WTC11 (cell line): ENCODE results near the gene NKX2-4. TPM values are rescaled to one million over a fixed set of nuclear protein-coding genes. Genes with fewer than 3 reads are reported as not detected.

Experiments
- ATAC-seq: fragments of 200-7000 bp; cut with Tn5 transposase; 2 replicates; pipeline ENCODE4 v1.10.0; 2021; ENCODE audit warnings: mild to moderate bottlenecking, moderate library complexity
- CTCF ChIA-PET: fragments of 300-600 bp; sonication (Branson Sonifier 250); formaldehyde crosslinking; loops from one replicate; lab custom pipeline; 2021; ENCODE audit warnings: antibody characterized with exemption; lab: Charles Lee
- POLR2A ChIA-PET: fragments of 350-600 bp; sonication (Branson Sonifier 250); formaldehyde crosslinking; loops from one replicate; lab custom pipeline; 2021; ENCODE audit warnings: antibody characterized with exemption; lab: Charles Lee
- DNase-seq: peaks from one replicate; pipeline ENCODE4 v3.0.0; 2021; ENCODE audit warnings: low spot score
- H3K27ac Mint-ChIP-seq: 2 replicates; pipeline ENCODE4 v1.8.0; 2021; ENCODE audit warnings: mixed read lengths
- H3K27me3 Mint-ChIP-seq: 2 replicates; pipeline ENCODE4 v1.8.0; 2021; ENCODE audit warnings: low read depth, mild to moderate bottlenecking, moderate library complexity, mixed read lengths
- H3K36me3 Mint-ChIP-seq: 2 replicates; pipeline ENCODE4 v1.8.0; 2021; ENCODE audit warnings: mixed read lengths
- H3K4me1 Mint-ChIP-seq: 2 replicates; pipeline ENCODE4 v1.8.0; 2022; ENCODE audit warnings: mixed read lengths
- H3K4me3 Mint-ChIP-seq: 2 replicates; pipeline ENCODE4 v1.8.0; 2021; ENCODE audit warnings: mild to moderate bottlenecking, moderate library complexity, mixed read lengths
- H3K9me3 Mint-ChIP-seq: 2 replicates; pipeline ENCODE4 v1.8.0; 2021; ENCODE audit warnings: mixed read lengths
- ATF1 ChIP-seq: sonication (generic); formaldehyde crosslinking; IDR thresholded peaks from 2 replicates; pipeline ENCODE4 v1.8.1; 2023; ENCODE audit warnings: mild to moderate bottlenecking, moderate library complexity, missing genetic modification reagents
- CBFB ChIP-seq: sonication (generic); formaldehyde crosslinking; IDR thresholded peaks from 2 replicates; pipeline ENCODE4 v1.8.1; 2022; ENCODE audit warnings: mild to moderate bottlenecking, low read depth, missing genetic modification reagents
- CREB1 ChIP-seq: sonication (generic); formaldehyde crosslinking; IDR thresholded peaks from 2 replicates; pipeline ENCODE4 v1.8.0; 2023; ENCODE audit warnings: mild to moderate bottlenecking, missing genetic modification reagents
- ELF4 ChIP-seq: sonication (generic); formaldehyde crosslinking; IDR thresholded peaks from 2 replicates; pipeline ENCODE4 v1.8.1; 2022; ENCODE audit warnings: low read depth, mild to moderate bottlenecking, moderate library complexity, missing genetic modification reagents
- FOXJ3 ChIP-seq: sonication (generic); formaldehyde crosslinking; IDR thresholded peaks from 2 replicates; pipeline ENCODE4 v1.9.0; 2021; ENCODE audit warnings: missing genetic modification reagents, mild to moderate bottlenecking, borderline replicate concordance
- GTF2I ChIP-seq: fragments of 250-450 bp; sonication (Bioruptor Pico); conservative IDR thresholded peaks from 2 replicates; pipeline ENCODE4 v1.4.0; 2021; ENCODE audit warnings: mild to moderate bottlenecking
- OVOL2 ChIP-seq: fragments of 250-450 bp; sonication (Bioruptor Pico); IDR thresholded peaks from 2 replicates; pipeline ENCODE4 v1.9.0; 2021; ENCODE audit warnings: mild to moderate bottlenecking, borderline replicate concordance
- RELA ChIP-seq: sonication (generic); formaldehyde crosslinking; IDR thresholded peaks from 2 replicates; pipeline ENCODE4 v1.8.1; 2022; ENCODE audit warnings: missing genetic modification reagents, mild to moderate bottlenecking, borderline replicate concordance
- RORB ChIP-seq: fragments of 250-450 bp; sonication (Bioruptor Pico); IDR thresholded peaks from 2 replicates; pipeline ENCODE4 v1.9.0; 2021; ENCODE audit warnings: mild to moderate bottlenecking
- SMAD3 ChIP-seq: sonication (generic); formaldehyde crosslinking; IDR thresholded peaks from 2 replicates; pipeline ENCODE4 v1.8.0; 2022; ENCODE audit warnings: missing genetic modification reagents, mild to moderate bottlenecking, borderline replicate concordance
- SOX15 ChIP-seq: fragments of 250-450 bp; sonication (Bioruptor Pico); IDR thresholded peaks from 2 replicates; pipeline ENCODE4 v1.9.0; 2021; ENCODE audit warnings: mild to moderate bottlenecking
- TCF7 ChIP-seq: sonication (generic); formaldehyde crosslinking; IDR thresholded peaks from 2 replicates; pipeline ENCODE4 v1.8.0; 2022; ENCODE audit warnings: mild to moderate bottlenecking, low read depth, missing genetic modification reagents, moderate library complexity
- ZBTB21 ChIP-seq: sonication (generic); formaldehyde crosslinking; IDR thresholded peaks from 2 replicates; pipeline ENCODE4 v1.8.1; 2023; ENCODE audit warnings: mild to moderate bottlenecking, missing genetic modification reagents, borderline replicate concordance
- ZNF317 ChIP-seq: sonication (generic); formaldehyde crosslinking; IDR thresholded peaks from 2 replicates; pipeline ENCODE4 v1.8.1; 2023; ENCODE audit warnings: low read depth, mild to moderate bottlenecking, moderate library complexity, missing genetic modification reagents, borderline replicate concordance
- ZNF671 ChIP-seq: fragments of 250-450 bp; sonication (Bioruptor Pico); IDR thresholded peaks from 2 replicates; pipeline ENCODE4 v1.8.0; 2021; ENCODE audit warnings: mild to moderate bottlenecking
- total RNA-seq: library from RNA; stranded (reverse); gene quantifications from 3 replicates; pipeline ENCODE4 v1.2.3, GENCODE V29; 2021
- TF ChIP-seq, protein P1 (sequence below): sonication (generic); formaldehyde crosslinking; IDR thresholded peaks from 2 replicates; pipeline ENCODE4 v1.8.0; 2022; ENCODE audit warnings: mild to moderate bottlenecking, missing genetic modification reagents
- TF ChIP-seq, protein P2 (sequence below): sonication (generic); formaldehyde crosslinking; IDR thresholded peaks from 2 replicates; pipeline ENCODE4 v1.8.1; 2023; ENCODE audit warnings: mild to moderate bottlenecking, missing genetic modification reagents, moderate library complexity
- TF ChIP-seq, protein P3 (sequence below): sonication (generic); formaldehyde crosslinking; IDR thresholded peaks from 2 replicates; pipeline ENCODE4 v1.8.1; 2023; ENCODE audit warnings: mild to moderate bottlenecking, moderate library complexity, missing genetic modification reagents
- TF ChIP-seq, protein P4 (sequence below): sonication (generic); formaldehyde crosslinking; IDR thresholded peaks from 2 replicates; pipeline ENCODE4 v1.8.1; 2023; ENCODE audit warnings: mild to moderate bottlenecking, missing genetic modification reagents
- TF ChIP-seq, protein P5 (sequence below): sonication (generic); formaldehyde crosslinking; IDR thresholded peaks from 2 replicates; pipeline ENCODE4 v1.8.1; 2023; ENCODE audit warnings: mild to moderate bottlenecking, missing genetic modification reagents
- TF ChIP-seq, protein P6 (sequence below): fragments of 250-450 bp; sonication (Bioruptor Pico); conservative IDR thresholded peaks from 2 replicates; pipeline ENCODE4 v1.9.0; 2021; ENCODE audit warnings: mild to moderate bottlenecking
- TF ChIP-seq, protein P7 (sequence below): sonication (generic); formaldehyde crosslinking; IDR thresholded peaks from 2 replicates; pipeline ENCODE4 v1.8.0; 2023; ENCODE audit warnings: mild to moderate bottlenecking, missing genetic modification reagents

NKX2-4 gene
- total RNA-seq, 1 experiment from 2014 or later: 0.07 TPM

DNA sequence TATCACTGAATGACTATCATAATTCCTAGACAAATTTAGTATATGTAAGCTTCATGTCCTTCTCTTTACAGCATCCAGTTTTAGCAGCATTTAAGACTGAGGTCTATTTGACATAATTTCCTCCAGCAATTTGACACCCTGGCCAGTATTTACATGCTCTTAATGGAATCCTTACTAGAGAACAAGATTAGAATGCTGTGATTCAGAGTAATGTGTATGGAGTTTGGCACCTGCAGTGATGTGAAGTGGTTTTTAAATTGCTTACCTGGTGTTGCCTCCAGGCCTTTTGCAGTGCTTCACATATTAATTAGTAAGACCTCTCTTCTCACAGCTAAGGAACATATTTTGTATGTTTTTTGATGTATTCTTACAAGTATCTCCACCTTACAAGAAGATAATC is 9.8 kb downstream of the NKX2-4 start (continued):
- TF ChIP-seq ZBTB21 (CRISPR knock-in tag) (no peak), RELA (no peak), SOX15 (CRISPR knock-in tag) (no peak), TCF7 (CRISPR knock-in tag) (no peak), FOXJ3 (CRISPR knock-in tag) (no peak), ELF4 (CRISPR knock-in tag) (no peak)
- TF ChIP-seq, all 79 proteins: peak for 0

DNA sequence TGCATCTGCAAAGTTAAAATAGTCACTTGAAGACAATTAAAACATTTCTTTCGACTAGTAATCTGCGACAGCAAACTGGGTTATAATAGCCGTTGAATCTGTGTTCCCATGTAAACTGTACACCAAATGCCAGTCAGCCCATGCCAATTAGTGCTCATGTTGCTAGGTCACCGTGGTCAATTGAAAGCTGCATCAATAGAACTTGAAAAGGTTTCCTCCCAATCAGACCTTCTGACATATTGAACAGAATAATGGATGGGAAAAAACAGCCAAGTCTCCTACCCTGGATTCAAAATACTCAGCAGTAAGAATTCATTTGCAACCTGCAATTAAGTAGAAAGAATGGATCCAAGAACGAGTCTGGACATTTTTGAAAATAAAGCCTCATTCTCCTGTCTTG is 11.2 kb downstream of the NKX2-4 start:
- DNase-seq (no peak), ATAC-seq (no peak)
- peaks cover 11% of the 10 kb centered on the region for H3K27me3 Mint-ChIP-seq
- CTCF ChIA-PET: no interaction called here
- no peaks in the 10 kb centered on the region for H3K9me3 Mint-ChIP-seq
- POLR2A ChIA-PET: no interaction called here
- H3K4me1 Mint-ChIP-seq: peaks cover 36% of the 10 kb centered on the region
- no peak overlapping the region for H3K4me3 Mint-ChIP-seq
- H3K36me3 Mint-ChIP-seq: peaks cover 37% of the 10 kb centered on the region
- TF ChIP-seq ATF1: no peak
- no peak for TF ChIP-seq RORB (CRISPR knock-in tag)
- TF ChIP-seq, protein P1, sequence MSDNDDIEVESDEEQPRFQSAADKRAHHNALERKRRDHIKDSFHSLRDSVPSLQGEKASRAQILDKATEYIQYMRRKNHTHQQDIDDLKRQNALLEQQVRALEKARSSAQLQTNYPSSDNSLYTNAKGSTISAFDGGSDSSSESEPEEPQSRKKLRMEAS (CRISPR knock-in tag): no peak
- TF ChIP-seq ZNF317 (CRISPR knock-in tag): no peak
- no peak for TF ChIP-seq SMAD3 (CRISPR knock-in tag)
- no peak for TF ChIP-seq ZNF671 (CRISPR knock-in tag)
- TF ChIP-seq, protein P2, sequence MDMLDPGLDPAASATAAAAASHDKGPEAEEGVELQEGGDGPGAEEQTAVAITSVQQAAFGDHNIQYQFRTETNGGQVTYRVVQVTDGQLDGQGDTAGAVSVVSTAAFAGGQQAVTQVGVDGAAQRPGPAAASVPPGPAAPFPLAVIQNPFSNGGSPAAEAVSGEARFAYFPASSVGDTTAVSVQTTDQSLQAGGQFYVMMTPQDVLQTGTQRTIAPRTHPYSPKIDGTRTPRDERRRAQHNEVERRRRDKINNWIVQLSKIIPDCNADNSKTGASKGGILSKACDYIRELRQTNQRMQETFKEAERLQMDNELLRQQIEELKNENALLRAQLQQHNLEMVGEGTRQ (CRISPR knock-in tag): no peak
- TF ChIP-seq, protein P3, sequence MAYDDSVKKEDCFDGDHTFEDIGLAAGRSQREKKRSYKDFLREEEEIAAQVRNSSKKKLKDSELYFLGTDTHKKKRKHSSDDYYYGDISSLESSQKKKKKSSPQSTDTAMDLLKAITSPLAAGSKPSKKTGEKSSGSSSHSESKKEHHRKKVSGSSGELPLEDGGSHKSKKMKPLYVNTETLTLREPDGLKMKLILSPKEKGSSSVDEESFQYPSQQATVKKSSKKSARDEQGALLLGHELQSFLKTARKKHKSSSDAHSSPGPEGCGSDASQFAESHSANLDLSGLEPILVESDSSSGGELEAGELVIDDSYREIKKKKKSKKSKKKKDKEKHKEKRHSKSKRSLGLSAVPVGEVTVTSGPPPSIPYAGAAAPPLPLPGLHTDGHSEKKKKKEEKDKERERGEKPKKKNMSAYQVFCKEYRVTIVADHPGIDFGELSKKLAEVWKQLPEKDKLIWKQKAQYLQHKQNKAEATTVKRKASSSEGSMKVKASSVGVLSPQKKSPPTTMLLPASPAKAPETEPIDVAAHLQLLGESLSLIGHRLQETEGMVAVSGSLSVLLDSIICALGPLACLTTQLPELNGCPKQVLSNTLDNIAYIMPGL: no peak
- no peak for TF ChIP-seq FOXJ3 (CRISPR knock-in tag)
- no peak overlapping the region for H3K27ac Mint-ChIP-seq

DNA sequence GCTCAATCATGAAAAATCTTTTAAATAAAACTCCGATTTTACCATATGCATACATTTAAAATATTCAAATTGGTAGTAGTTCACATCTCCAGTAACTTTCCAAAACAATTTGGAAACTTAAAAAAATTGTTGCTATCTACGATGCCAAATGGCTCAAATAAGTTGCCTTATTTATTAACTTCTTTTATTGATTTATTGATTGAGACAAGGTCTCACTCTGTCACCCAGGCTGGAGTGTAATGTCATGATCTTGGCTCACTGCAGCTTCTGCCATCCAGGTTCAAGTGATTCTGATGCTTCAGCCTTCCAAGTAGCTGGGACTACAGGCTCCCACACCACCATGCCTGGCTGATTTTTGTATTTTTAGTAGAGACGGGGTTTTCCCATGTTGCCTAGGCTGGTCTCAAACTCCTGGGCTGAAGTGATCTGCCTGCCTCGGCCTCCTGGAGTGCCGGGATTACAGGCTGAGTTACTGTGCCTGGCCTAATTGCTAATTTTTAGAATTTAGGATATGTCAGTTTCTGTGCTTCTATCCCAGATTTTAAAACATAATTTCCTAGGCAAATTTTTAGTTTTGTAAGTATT is 12.9 kb downstream of the NKX2-4 start:
- no peak overlapping the region for H3K27ac Mint-ChIP-seq
- peaks cover 37% of the 10 kb centered on the region for H3K36me3 Mint-ChIP-seq
- H3K27me3 Mint-ChIP-seq: no peaks in the 10 kb centered on the region
- POLR2A ChIA-PET: no interaction called here
- CTCF ChIA-PET: interaction anchor here (1.0 kb wide), 2 partner anchors 121 to 149 kb away, joined by 4 read pairs; no protein-coding TSS in a partner anchor
- no peaks in the 10 kb centered on the region for H3K9me3 Mint-ChIP-seq
- H3K4me1 Mint-ChIP-seq: peaks cover 24% of the 10 kb centered on the region
- no peak for ATAC-seq
- no peak overlapping the region for H3K4me3 Mint-ChIP-seq
- DNase-seq: no peak
- TF ChIP-seq CBFB (CRISPR knock-in tag): no peak
- TF ChIP-seq, protein P4, sequence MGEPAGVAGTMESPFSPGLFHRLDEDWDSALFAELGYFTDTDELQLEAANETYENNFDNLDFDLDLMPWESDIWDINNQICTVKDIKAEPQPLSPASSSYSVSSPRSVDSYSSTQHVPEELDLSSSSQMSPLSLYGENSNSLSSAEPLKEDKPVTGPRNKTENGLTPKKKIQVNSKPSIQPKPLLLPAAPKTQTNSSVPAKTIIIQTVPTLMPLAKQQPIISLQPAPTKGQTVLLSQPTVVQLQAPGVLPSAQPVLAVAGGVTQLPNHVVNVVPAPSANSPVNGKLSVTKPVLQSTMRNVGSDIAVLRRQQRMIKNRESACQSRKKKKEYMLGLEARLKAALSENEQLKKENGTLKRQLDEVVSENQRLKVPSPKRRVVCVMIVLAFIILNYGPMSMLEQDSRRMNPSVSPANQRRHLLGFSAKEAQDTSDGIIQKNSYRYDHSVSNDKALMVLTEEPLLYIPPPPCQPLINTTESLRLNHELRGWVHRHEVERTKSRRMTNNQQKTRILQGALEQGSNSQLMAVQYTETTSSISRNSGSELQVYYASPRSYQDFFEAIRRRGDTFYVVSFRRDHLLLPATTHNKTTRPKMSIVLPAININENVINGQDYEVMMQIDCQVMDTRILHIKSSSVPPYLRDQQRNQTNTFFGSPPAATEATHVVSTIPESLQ (CRISPR knock-in tag): no peak
- no peak for TF ChIP-seq OVOL2 (CRISPR knock-in tag)
- TF ChIP-seq ZNF317 (CRISPR knock-in tag): no peak
- TF ChIP-seq, protein P5, sequence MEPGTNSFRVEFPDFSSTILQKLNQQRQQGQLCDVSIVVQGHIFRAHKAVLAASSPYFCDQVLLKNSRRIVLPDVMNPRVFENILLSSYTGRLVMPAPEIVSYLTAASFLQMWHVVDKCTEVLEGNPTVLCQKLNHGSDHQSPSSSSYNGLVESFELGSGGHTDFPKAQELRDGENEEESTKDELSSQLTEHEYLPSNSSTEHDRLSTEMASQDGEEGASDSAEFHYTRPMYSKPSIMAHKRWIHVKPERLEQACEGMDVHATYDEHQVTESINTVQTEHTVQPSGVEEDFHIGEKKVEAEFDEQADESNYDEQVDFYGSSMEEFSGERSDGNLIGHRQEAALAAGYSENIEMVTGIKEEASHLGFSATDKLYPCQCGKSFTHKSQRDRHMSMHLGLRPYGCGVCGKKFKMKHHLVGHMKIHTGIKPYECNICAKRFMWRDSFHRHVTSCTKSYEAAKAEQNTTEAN (CRISPR knock-in tag): no peak
- no peak for TF ChIP-seq CREB1
- TF ChIP-seq, protein P6, sequence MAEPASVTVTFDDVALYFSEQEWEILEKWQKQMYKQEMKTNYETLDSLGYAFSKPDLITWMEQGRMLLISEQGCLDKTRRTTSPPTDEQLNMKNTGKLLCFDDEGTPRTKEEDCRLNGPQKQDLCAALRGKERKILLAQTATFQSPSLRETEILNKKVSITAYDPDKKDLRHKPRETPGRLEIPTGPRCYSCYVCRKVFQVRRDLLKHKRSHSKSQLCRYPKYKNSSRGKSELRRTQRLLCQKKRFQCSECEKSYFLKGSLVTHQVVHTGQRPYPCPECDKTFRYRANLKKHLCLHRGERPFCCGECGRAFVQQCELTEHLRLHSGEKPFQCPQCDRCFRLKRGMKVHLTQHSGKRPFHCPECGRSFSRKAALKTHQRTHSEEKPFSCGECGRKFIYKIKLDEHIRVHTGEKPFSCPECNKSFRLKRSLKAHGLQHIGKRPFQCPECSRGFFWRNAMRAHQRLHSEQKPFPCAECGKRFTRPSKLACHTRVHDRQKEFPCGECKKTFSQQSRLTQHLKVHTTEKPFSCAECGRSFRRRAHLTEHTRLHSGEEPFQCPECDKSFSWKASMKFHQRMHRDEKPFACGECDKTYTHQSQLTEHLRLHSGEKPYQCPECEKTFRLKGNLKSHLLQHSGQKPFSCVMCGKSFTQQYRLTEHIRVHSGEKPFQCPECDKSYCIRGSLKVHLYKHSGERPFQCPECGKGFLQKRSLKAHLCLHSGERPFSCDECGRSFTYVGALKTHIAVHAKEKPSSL (CRISPR knock-in tag): no peak
- no peak for TF ChIP-seq GTF2I (CRISPR knock-in tag)
- TF ChIP-seq ZNF671 (CRISPR knock-in tag): no peak
- TF ChIP-seq, protein P7, sequence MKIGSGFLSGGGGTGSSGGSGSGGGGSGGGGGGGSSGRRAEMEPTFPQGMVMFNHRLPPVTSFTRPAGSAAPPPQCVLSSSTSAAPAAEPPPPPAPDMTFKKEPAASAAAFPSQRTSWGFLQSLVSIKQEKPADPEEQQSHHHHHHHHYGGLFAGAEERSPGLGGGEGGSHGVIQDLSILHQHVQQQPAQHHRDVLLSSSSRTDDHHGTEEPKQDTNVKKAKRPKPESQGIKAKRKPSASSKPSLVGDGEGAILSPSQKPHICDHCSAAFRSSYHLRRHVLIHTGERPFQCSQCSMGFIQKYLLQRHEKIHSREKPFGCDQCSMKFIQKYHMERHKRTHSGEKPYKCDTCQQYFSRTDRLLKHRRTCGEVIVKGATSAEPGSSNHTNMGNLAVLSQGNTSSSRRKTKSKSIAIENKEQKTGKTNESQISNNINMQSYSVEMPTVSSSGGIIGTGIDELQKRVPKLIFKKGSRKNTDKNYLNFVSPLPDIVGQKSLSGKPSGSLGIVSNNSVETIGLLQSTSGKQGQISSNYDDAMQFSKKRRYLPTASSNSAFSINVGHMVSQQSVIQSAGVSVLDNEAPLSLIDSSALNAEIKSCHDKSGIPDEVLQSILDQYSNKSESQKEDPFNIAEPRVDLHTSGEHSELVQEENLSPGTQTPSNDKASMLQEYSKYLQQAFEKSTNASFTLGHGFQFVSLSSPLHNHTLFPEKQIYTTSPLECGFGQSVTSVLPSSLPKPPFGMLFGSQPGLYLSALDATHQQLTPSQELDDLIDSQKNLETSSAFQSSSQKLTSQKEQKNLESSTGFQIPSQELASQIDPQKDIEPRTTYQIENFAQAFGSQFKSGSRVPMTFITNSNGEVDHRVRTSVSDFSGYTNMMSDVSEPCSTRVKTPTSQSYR: no peak
